Stimulated activated effector memory CD8-positive, alpha-beta T cell treated with anti-CD3 and anti-CD28 coated beads, Interleukin-12 subunit alpha, Interleukin-12 subunit beta, amount 100 ng/mL, for 72 hours (primary cell): ENCODE results near the gene PHOSPHO1.

Experiments
- ATAC-seq: fragments of 150-1000 bp; cut with Tn5 transposase; 2 replicates; pipeline ENCODE4 v1.10.0; 2021
- DNase-seq, 2 donors: peaks; one replicate each; pipeline ENCODE4 v3.0.0; 2021 to 2022; ENCODE audit warnings: low spot score in 2 of 2
- H3K27ac Mint-ChIP-seq: one replicate; pipeline ENCODE4 v1.8.0; 2022; ENCODE audit warnings: mild to moderate bottlenecking, mixed read lengths
- H3K36me3 Mint-ChIP-seq: one replicate; pipeline ENCODE4 v1.8.0; 2022; ENCODE audit warnings: mild to moderate bottlenecking, mixed read lengths
- H3K4me1 Mint-ChIP-seq: one replicate; pipeline ENCODE4 v1.8.0; 2022; ENCODE audit warnings: mixed read lengths
- H3K4me3 Mint-ChIP-seq: one replicate; pipeline ENCODE4 v1.8.0; 2022; ENCODE audit warnings: mild to moderate bottlenecking, mixed read lengths
- H3K9me3 Mint-ChIP-seq: one replicate; pipeline ENCODE4 v1.8.0; 2022; ENCODE audit warnings: mixed read lengths

The PHOSPHO1 gene

GRCh38 chr17:49229076-49229804, 1.3 kb downstream of the PHOSPHO1 start:
- DNase-seq (no peak), ATAC-seq (no peak)
- Mint-ChIP-seq H3K27ac (peak overlapping the region; percentile 8), H3K4me1 (peaks cover 46% of the 10 kb centered on the region), H3K4me3 (peak overlapping the region; percentile 73), H3K9me3 (no peaks in the 10 kb centered on the region), H3K36me3 (peaks cover 26% of the 10 kb centered on the region)

GRCh38 chr17:49227436-49228261, 2.9 kb downstream of the PHOSPHO1 start:
- no peaks in the 10 kb centered on the region for H3K9me3 Mint-ChIP-seq
- ATAC-seq (peak; percentile 54), DNase-seq (peak; percentile 62 to 88)
- no peak overlapping the region for H3K4me3 Mint-ChIP-seq
- peaks cover 58% of the 10 kb centered on the region for H3K4me1 Mint-ChIP-seq
- peak overlapping the region; percentile 53 for H3K27ac Mint-ChIP-seq
- H3K36me3 Mint-ChIP-seq = peaks cover 41% of the 10 kb centered on the region

GRCh38 chr17:49226771-49227435, 3.7 kb downstream of the PHOSPHO1 start:
- Mint-ChIP-seq H3K4me3 (no peak overlapping the region), H3K27ac (peak overlapping the region; percentile 53), H3K36me3 (peaks cover 49% of the 10 kb centered on the region), H3K9me3 (no peaks in the 10 kb centered on the region), H3K4me1 (peaks cover 66% of the 10 kb centered on the region)
- no peak for DNase-seq
- ATAC-seq = no peak

GRCh38 chr17:49225554-49226236, 4.9 kb downstream of the PHOSPHO1 start:
- peaks cover 68% of the 10 kb centered on the region for H3K4me1 Mint-ChIP-seq
- no peak for ATAC-seq
- DNase-seq = no peak
- peak overlapping the region; percentile 72 for H3K4me3 Mint-ChIP-seq
- H3K36me3 Mint-ChIP-seq = peaks cover 61% of the 10 kb centered on the region
- H3K27ac Mint-ChIP-seq = peak overlapping the region; percentile 82
- no peaks in the 10 kb centered on the region for H3K9me3 Mint-ChIP-seq

- no peak for DNase-seq
- peaks cover 68% of the 10 kb centered on the region for H3K36me3 Mint-ChIP-seq
- peak overlapping the region; percentile 72 for H3K4me3 Mint-ChIP-seq
- peaks cover 68% of the 10 kb centered on the region for H3K4me1 Mint-ChIP-seq
- ATAC-seq = no peak
- H3K9me3 Mint-ChIP-seq = no peaks in the 10 kb centered on the region
- H3K27ac Mint-ChIP-seq = peak overlapping the region; percentile 73
Measured at GRCh38 chr17:49224997-49225337, 5.6 kb downstream of the PHOSPHO1 start.

- Mint-ChIP-seq H3K27ac (peak overlapping the region; percentile 73), H3K4me3 (peak overlapping the region; percentile 72), H3K4me1 (peaks cover 68% of the 10 kb centered on the region), H3K36me3 (peaks cover 74% of the 10 kb centered on the region), H3K9me3 (no peaks in the 10 kb centered on the region)
- peak; percentile 44 for ATAC-seq
- peak in 1 of 2 donors; percentile 76 for DNase-seq
Measured at GRCh38 chr17:49224198-49224996, 6.2 kb downstream of the PHOSPHO1 start.

- peak; percentile 31 for ATAC-seq
- H3K36me3 Mint-ChIP-seq = peaks cover 81% of the 10 kb centered on the region
- peaks cover 74% of the 10 kb centered on the region for H3K4me1 Mint-ChIP-seq
- H3K9me3 Mint-ChIP-seq = no peaks in the 10 kb centered on the region
- peak overlapping the region; percentile 72 for H3K4me3 Mint-ChIP-seq
- peak; percentile 72 to 89 for DNase-seq
- peak overlapping the region; percentile 73 for H3K27ac Mint-ChIP-seq
Measured at GRCh38 chr17:49223517-49224197, 6.9 kb downstream of the PHOSPHO1 start.

GRCh38 chr17:49223168-49223516, 7.4 kb downstream of the PHOSPHO1 start:
- Mint-ChIP-seq H3K4me1 (peaks cover 76% of the 10 kb centered on the region), H3K9me3 (no peaks in the 10 kb centered on the region), H3K36me3 (peaks cover 86% of the 10 kb centered on the region), H3K4me3 (peak overlapping the region; percentile 72), H3K27ac (peak overlapping the region; percentile 58)
- ATAC-seq = no peak
- peak in 1 of 2 donors; percentile 59 for DNase-seq

GRCh38 chr17:49219987-49220386, 10.6 kb downstream of the PHOSPHO1 start:
- ATAC-seq = no peak
- H3K4me3 Mint-ChIP-seq = peak overlapping the region; percentile 71
- H3K4me1 Mint-ChIP-seq = peaks cover 81% of the 10 kb centered on the region
- DNase-seq = no peak
- peak overlapping the region; percentile 90 for H3K27ac Mint-ChIP-seq
- peaks cover 96% of the 10 kb centered on the region for H3K36me3 Mint-ChIP-seq
- no peaks in the 10 kb centered on the region for H3K9me3 Mint-ChIP-seq

GRCh38 chr17:49218941-49219913, 11.4 kb downstream of the PHOSPHO1 start:
- H3K4me1 Mint-ChIP-seq = peaks cover 81% of the 10 kb centered on the region
- H3K27ac Mint-ChIP-seq = peak overlapping the region; percentile 90
- H3K4me3 Mint-ChIP-seq = peak overlapping the region; percentile 71
- ATAC-seq (peak; percentile 70), DNase-seq (peak in 1 of 2 donors; percentile 84)
- H3K36me3 Mint-ChIP-seq = peaks cover 96% of the 10 kb centered on the region
- no peaks in the 10 kb centered on the region for H3K9me3 Mint-ChIP-seq

GRCh38 chr17:49217651-49218413, 12.8 kb downstream of the PHOSPHO1 start:
- H3K36me3 Mint-ChIP-seq = peaks cover 93% of the 10 kb centered on the region
- peak overlapping the region; percentile 90 for H3K27ac Mint-ChIP-seq
- peak; percentile 81 for ATAC-seq
- peaks cover 85% of the 10 kb centered on the region for H3K4me1 Mint-ChIP-seq
- H3K4me3 Mint-ChIP-seq = peak overlapping the region; percentile 71
- DNase-seq = peak in 1 of 2 donors; percentile 79
- H3K9me3 Mint-ChIP-seq = no peaks in the 10 kb centered on the region

GRCh38 chr17:49216953-49217650, 13.5 kb downstream of the PHOSPHO1 start:
- no peaks in the 10 kb centered on the region for H3K9me3 Mint-ChIP-seq
- H3K4me1 Mint-ChIP-seq = peaks cover 85% of the 10 kb centered on the region
- ATAC-seq (no peak), DNase-seq (no peak)
- peaks cover 90% of the 10 kb centered on the region for H3K36me3 Mint-ChIP-seq
- peak overlapping the region; percentile 71 for H3K4me3 Mint-ChIP-seq
- peak overlapping the region; percentile 90 for H3K27ac Mint-ChIP-seq
